ENCODE results near the gene DLGAP1. TPM values are rescaled to one million over a fixed set of nuclear protein-coding genes. Genes with fewer than 3 reads are reported as not detected.

DLGAP1 gene
- total and polyA plus RNA-seq, 5 donors from 2014 or later = 0.11 to 5.4 (median 0.68) TPM

GRCh38 chr18:3759099-3759498, 696.0 kb downstream of the DLGAP1 start:
- H3K4me3 Mint-ChIP-seq = no peak overlapping the region
- no peak for DNase-seq
- no peaks in the 10 kb centered on the region for H3K4me1 Mint-ChIP-seq
- peaks cover 0 to 12% (median 4%) of the 10 kb centered on the region in 7 donors for H3K9me3 Mint-ChIP-seq
- H3K27me3 Mint-ChIP-seq = peaks cover 9% of the 10 kb centered on the region
- no peaks in the 10 kb centered on the region for H3K36me3 Mint-ChIP-seq
- H3K36me3 ChIP-seq (ENCODE audit: control insufficient read depth, insufficient read depth, low read length) = no peaks in the 10 kb centered on the region
- no peaks in the 10 kb centered on the region for H3K4me1 ChIP-seq (ENCODE audit: control insufficient read depth, insufficient read depth, low read length, poor library complexity, severe bottlenecking)
- H3K27me3 ChIP-seq (ENCODE audit: control insufficient read depth, insufficient read depth, low read length) = no peaks in the 10 kb centered on the region
- H3K27ac Mint-ChIP-seq = no peak overlapping the region
- H3K27ac ChIP-seq (ENCODE audit: insufficient read depth, low read length, poor library complexity, severe bottlenecking) = no peak overlapping the region
- no peak for ATAC-seq (ENCODE audit: low read depth in 2 of 2)
- H3K4me3 ChIP-seq (ENCODE audit: low read depth, low read length) = no peak overlapping the region
- peaks cover 0 to 6% of the 10 kb centered on the region in 2 experiments for H3K9me3 ChIP-seq (ENCODE audit: control insufficient read depth in 2 of 2, low read length in 2 of 2)

DNA sequence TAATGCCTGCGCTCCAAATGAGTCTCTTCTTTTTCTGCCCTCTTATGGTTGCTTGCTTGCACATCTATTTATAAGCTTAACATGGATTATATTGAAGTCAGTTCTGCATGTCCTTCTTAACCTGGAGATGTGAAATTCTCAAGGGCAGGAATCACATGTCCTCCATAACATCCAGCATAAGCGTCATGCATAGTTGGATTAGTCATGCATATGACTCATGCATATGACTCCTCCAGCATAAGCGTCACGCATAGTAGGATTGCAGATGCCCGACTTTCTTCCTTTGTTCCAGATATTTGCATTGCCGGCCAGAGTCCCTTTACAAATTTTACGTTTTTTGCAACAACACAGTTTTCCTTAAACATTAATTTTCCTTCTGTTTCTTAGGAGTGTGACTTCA, 696.6 kb downstream of the DLGAP1 start:
- H3K9me3 ChIP-seq (ENCODE audit: control insufficient read depth in 2 of 2, low read length in 2 of 2) = peaks cover 0 to 6% of the 10 kb centered on the region in 2 experiments
- Mint-ChIP-seq H3K27me3 (peaks cover 9% of the 10 kb centered on the region), H3K27ac (no peak overlapping the region), H3K9me3 (peaks cover 0 to 12% (median 4%) of the 10 kb centered on the region in 7 donors), H3K4me1 (no peaks in the 10 kb centered on the region), H3K4me3 (no peak overlapping the region), H3K36me3 (no peaks in the 10 kb centered on the region)
- H3K27me3 ChIP-seq (ENCODE audit: control insufficient read depth, insufficient read depth, low read length) = no peaks in the 10 kb centered on the region
- H3K36me3 ChIP-seq (ENCODE audit: control insufficient read depth, insufficient read depth, low read length) = no peaks in the 10 kb centered on the region
- no peaks in the 10 kb centered on the region for H3K4me1 ChIP-seq (ENCODE audit: control insufficient read depth, insufficient read depth, low read length, poor library complexity, severe bottlenecking)
- ATAC-seq (ENCODE audit: low read depth in 2 of 2) (no peak), DNase-seq (no peak)
- no peak overlapping the region for H3K27ac ChIP-seq (ENCODE audit: insufficient read depth, low read length, poor library complexity, severe bottlenecking)
- H3K4me3 ChIP-seq (ENCODE audit: low read depth, low read length) = no peak overlapping the region

DNA sequence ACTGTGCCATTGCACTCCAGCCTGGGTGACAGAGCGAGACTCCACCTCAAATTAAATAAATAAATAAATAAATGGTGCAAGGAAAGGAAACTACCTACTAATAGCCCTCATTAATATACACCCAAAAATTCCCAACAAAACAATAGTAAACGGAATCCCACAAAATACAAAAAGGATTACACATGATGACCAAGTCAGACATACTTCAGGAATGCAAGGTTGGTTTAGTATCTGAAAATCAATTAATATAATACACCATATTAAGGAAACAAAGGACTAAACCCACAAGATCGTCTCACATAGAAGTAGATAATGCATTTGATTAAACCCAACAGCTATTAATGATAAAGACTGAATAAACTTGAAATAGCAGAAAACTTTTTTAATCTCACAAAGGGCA, 697.7 kb downstream of the DLGAP1 start:
- Histone ChIP-seq H3K27me3 (ENCODE audit: control insufficient read depth, insufficient read depth, low read length) (no peaks in the 10 kb centered on the region), H3K4me3 (ENCODE audit: low read depth, low read length) (no peak overlapping the region), H3K9me3 (ENCODE audit: control insufficient read depth in 2 of 2, low read length in 2 of 2) (peaks cover 0 to 6% of the 10 kb centered on the region in 2 experiments), H3K36me3 (ENCODE audit: control insufficient read depth, insufficient read depth, low read length) (no peaks in the 10 kb centered on the region), H3K4me1 (ENCODE audit: control insufficient read depth, insufficient read depth, low read length, poor library complexity, severe bottlenecking) (no peaks in the 10 kb centered on the region), H3K27ac (ENCODE audit: insufficient read depth, low read length, poor library complexity, severe bottlenecking) (no peak overlapping the region)
- no peaks in the 10 kb centered on the region for H3K36me3 Mint-ChIP-seq
- H3K4me1 Mint-ChIP-seq = no peaks in the 10 kb centered on the region
- no peak for DNase-seq
- peaks cover 9% of the 10 kb centered on the region for H3K27me3 Mint-ChIP-seq
- no peak overlapping the region for H3K4me3 Mint-ChIP-seq
- no peak for ATAC-seq (ENCODE audit: low read depth in 2 of 2)
- H3K27ac Mint-ChIP-seq = peak overlapping the region in 1 of 3 donors; percentile 44
- H3K9me3 Mint-ChIP-seq = peaks cover 0 to 12% (median 4%) of the 10 kb centered on the region in 7 donors

DNA sequence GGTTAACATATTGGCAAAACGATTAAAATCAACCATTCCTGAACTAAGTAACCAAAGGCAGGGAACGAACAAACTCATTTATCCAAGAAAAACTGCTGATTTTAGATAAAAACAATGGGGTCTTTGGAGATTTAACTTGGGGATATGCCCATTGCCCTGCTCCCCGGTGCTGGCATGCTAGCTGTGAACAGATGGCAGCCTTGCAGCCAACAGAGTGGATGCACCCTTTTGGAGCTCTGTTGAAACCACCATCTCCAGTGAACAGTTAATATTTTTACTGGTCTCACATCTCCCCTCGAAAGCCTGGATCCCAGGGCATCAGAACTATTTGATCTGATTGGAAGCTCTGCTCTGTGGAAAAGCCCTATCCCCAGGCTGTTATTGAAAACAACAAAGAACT, 702.0 kb downstream of the DLGAP1 start:
- ATAC-seq (ENCODE audit: low read depth in 2 of 2) = no peak

GRCh38 chr18:3748086-3748485, 707.0 kb downstream of the DLGAP1 start:
- Mint-ChIP-seq H3K9me3 (peaks cover 0 to 3% (median 0%) of the 10 kb centered on the region in 7 donors), H3K27ac (no peak overlapping the region), H3K27me3 (peaks cover 5% of the 10 kb centered on the region), H3K36me3 (no peaks in the 10 kb centered on the region), H3K4me1 (no peaks in the 10 kb centered on the region), H3K4me3 (no peak overlapping the region)
- no peak for ATAC-seq (ENCODE audit: low read depth in 2 of 2)
- Histone ChIP-seq H3K36me3 (ENCODE audit: control insufficient read depth, insufficient read depth, low read length) (no peaks in the 10 kb centered on the region), H3K27ac (ENCODE audit: insufficient read depth, low read length, poor library complexity, severe bottlenecking) (no peak overlapping the region), H3K4me1 (ENCODE audit: control insufficient read depth, insufficient read depth, low read length, poor library complexity, severe bottlenecking) (no peaks in the 10 kb centered on the region), H3K4me3 (ENCODE audit: low read depth, low read length) (no peak overlapping the region), H3K9me3 (ENCODE audit: control insufficient read depth in 2 of 2, low read length in 2 of 2) (no peaks in the 10 kb centered on the region), H3K27me3 (ENCODE audit: control insufficient read depth, insufficient read depth, low read length) (no peaks in the 10 kb centered on the region)
- DNase-seq = no peak

More for the DNA sequence above, 702.0 kb downstream of the DLGAP1 start:
- Histone ChIP-seq H3K4me1 (ENCODE audit: control insufficient read depth, insufficient read depth, low read length, poor library complexity, severe bottlenecking) (no peaks in the 10 kb centered on the region), H3K27ac (ENCODE audit: insufficient read depth, low read length, poor library complexity, severe bottlenecking) (no peak overlapping the region), H3K9me3 (ENCODE audit: control insufficient read depth in 2 of 2, low read length in 2 of 2) (peaks cover 0 to 6% of the 10 kb centered on the region in 2 experiments), H3K36me3 (ENCODE audit: control insufficient read depth, insufficient read depth, low read length) (no peaks in the 10 kb centered on the region), H3K4me3 (ENCODE audit: low read depth, low read length) (no peak overlapping the region), H3K27me3 (ENCODE audit: control insufficient read depth, insufficient read depth, low read length) (no peaks in the 10 kb centered on the region)
- H3K4me1 Mint-ChIP-seq = no peaks in the 10 kb centered on the region
- DNase-seq = no peak
- no peak overlapping the region for H3K4me3 Mint-ChIP-seq
- H3K27ac Mint-ChIP-seq = no peak overlapping the region
- H3K27me3 Mint-ChIP-seq = peaks cover 9% of the 10 kb centered on the region
- H3K36me3 Mint-ChIP-seq = no peaks in the 10 kb centered on the region
- H3K9me3 Mint-ChIP-seq = peaks cover 0 to 12% (median 3%) of the 10 kb centered on the region in 7 donors

DNA sequence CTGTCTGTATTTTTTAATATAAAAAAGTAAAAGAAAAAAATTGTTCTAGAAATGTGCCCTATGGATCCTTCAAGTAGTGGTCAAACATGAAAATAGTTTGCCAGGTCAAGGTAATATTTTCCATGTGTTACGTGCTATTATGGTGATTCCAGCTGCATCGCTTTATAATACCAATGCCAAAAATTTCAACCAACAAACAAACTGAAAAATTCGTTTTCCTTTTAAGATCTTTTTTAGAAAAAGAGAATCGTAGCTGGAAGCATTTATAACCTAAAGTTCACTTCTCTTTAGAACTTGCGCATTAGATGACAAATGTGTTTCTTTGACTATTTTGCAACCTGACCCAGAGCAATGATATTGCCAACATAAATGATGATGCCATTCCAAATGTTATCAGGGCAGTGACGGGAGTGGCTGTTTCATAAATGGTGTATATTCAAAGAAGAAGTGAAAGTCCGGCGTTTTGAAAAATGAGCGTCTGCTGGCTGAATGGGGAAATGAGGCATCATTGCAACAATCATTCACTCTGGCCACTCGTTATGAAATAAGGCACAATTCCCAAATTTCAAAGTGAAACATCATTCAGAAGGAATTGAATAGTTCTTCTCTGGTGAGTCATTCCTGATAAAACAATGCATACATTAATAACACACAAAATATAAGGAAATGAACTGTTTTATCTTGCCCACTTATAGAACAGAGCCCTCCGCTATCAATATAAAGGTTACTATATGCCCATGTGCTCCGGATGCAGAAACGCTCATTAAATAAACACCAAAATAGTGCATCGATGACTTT, 707.7 kb downstream of the DLGAP1 start:
- Histone ChIP-seq H3K4me3 (ENCODE audit: low read depth, low read length) (no peak overlapping the region), H3K27me3 (ENCODE audit: control insufficient read depth, insufficient read depth, low read length) (no peaks in the 10 kb centered on the region), H3K27ac (ENCODE audit: insufficient read depth, low read length, poor library complexity, severe bottlenecking) (no peak overlapping the region), H3K36me3 (ENCODE audit: control insufficient read depth, insufficient read depth, low read length) (no peaks in the 10 kb centered on the region), H3K4me1 (ENCODE audit: control insufficient read depth, insufficient read depth, low read length, poor library complexity, severe bottlenecking) (no peaks in the 10 kb centered on the region), H3K9me3 (ENCODE audit: control insufficient read depth in 2 of 2, low read length in 2 of 2) (no peaks in the 10 kb centered on the region)
- H3K36me3 Mint-ChIP-seq = no peaks in the 10 kb centered on the region
- H3K4me1 Mint-ChIP-seq = no peaks in the 10 kb centered on the region
- DNase-seq = no peak
- ATAC-seq (ENCODE audit: low read depth in 2 of 2) = no peak
- peaks cover 5% of the 10 kb centered on the region for H3K27me3 Mint-ChIP-seq
- no peak overlapping the region for H3K27ac Mint-ChIP-seq
- peaks cover 0 to 8% (median 0%) of the 10 kb centered on the region in 7 donors for H3K9me3 Mint-ChIP-seq
- H3K4me3 Mint-ChIP-seq = no peak overlapping the region

DNA sequence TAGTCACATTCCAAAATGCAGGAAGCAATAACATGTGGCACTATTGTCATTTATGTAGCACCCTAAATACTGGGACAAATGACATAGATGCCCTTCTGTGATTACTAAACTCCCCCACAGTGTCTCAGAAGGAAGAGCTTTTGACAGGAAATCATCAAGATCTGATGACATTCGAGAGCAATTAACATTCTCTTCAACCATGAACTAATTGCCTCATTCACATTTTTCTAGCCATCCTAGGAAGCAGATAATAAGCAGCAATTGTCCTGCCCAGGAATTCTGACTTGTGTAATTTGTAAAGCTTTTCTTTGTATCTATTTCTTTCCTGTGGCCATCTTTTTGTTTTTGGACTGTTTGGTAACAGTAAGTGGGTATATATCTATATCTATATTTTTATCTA, 712.6 kb downstream of the DLGAP1 start:
- Mint-ChIP-seq H3K4me1 (no peaks in the 10 kb centered on the region), H3K27me3 (peaks cover 3% of the 10 kb centered on the region), H3K4me3 (no peak overlapping the region), H3K36me3 (no peaks in the 10 kb centered on the region), H3K9me3 (peaks cover 0 to 10% (median 3%) of the 10 kb centered on the region in 7 donors), H3K27ac (no peak overlapping the region)
- H3K27me3 ChIP-seq (ENCODE audit: control insufficient read depth, insufficient read depth, low read length) = no peaks in the 10 kb centered on the region
- H3K4me3 ChIP-seq (ENCODE audit: low read depth, low read length) = no peak overlapping the region
- H3K9me3 ChIP-seq (ENCODE audit: control insufficient read depth in 2 of 2, low read length in 2 of 2) = no peaks in the 10 kb centered on the region
- no peak overlapping the region for H3K27ac ChIP-seq (ENCODE audit: insufficient read depth, low read length, poor library complexity, severe bottlenecking)
- DNase-seq (no peak), ATAC-seq (ENCODE audit: low read depth in 2 of 2) (no peak)
- H3K36me3 ChIP-seq (ENCODE audit: control insufficient read depth, insufficient read depth, low read length) = no peaks in the 10 kb centered on the region
- H3K4me1 ChIP-seq (ENCODE audit: control insufficient read depth, insufficient read depth, low read length, poor library complexity, severe bottlenecking) = no peaks in the 10 kb centered on the region

GRCh38 chr18:3741333-3741732, 713.8 kb downstream of the DLGAP1 start:
- Mint-ChIP-seq H3K4me1 (no peaks in the 10 kb centered on the region), H3K9me3 (peaks cover 0 to 10% (median 3%) of the 10 kb centered on the region in 7 donors), H3K27me3 (no peaks in the 10 kb centered on the region), H3K4me3 (no peak overlapping the region), H3K27ac (no peak overlapping the region), H3K36me3 (no peaks in the 10 kb centered on the region)
- H3K4me3 ChIP-seq (ENCODE audit: low read depth, low read length) = no peak overlapping the region
- DNase-seq (no peak), ATAC-seq (ENCODE audit: low read depth in 2 of 2) (no peak)
- no peaks in the 10 kb centered on the region for H3K4me1 ChIP-seq (ENCODE audit: control insufficient read depth, insufficient read depth, low read length, poor library complexity, severe bottlenecking)
- no peaks in the 10 kb centered on the region for H3K9me3 ChIP-seq (ENCODE audit: control insufficient read depth in 2 of 2, low read length in 2 of 2)
- no peaks in the 10 kb centered on the region for H3K36me3 ChIP-seq (ENCODE audit: control insufficient read depth, insufficient read depth, low read length)
- H3K27ac ChIP-seq (ENCODE audit: insufficient read depth, low read length, poor library complexity, severe bottlenecking) = no peak overlapping the region
- no peaks in the 10 kb centered on the region for H3K27me3 ChIP-seq (ENCODE audit: control insufficient read depth, insufficient read depth, low read length)

Data from CD4-positive, CD25-positive, alpha-beta regulatory T cell (primary cell).